HG03196 (cell line): ENCODE data around the gene ZNF777.
"Not testable (repeated sequence)": the region's sequence is repeated elsewhere in the genome, so short reads cannot be mapped to it uniquely, and the experiment has no call there.

ENCODE experiments used
- ATAC-seq: cut with Tn5 transposase; IDR thresholded peaks from one replicate; pipeline ENCODE4 v1.9.1; 2021; ENCODE audit not compliant: unreplicated experiment

Gene ZNF777

GRCh38 chr7:149420006-149420405 lies 40.9 kb downstream of the ZNF777 start:
- no peak for ATAC-seq

- ATAC-seq = no peak
Observed at GRCh38 chr7:149415391-149416071, 45.3 kb downstream of the ZNF777 start.

- no peak for ATAC-seq
Observed at GRCh38 chr7:149414745-149415390, 46.0 kb downstream of the ZNF777 start.

GRCh38 chr7:149414171-149414570 lies 46.7 kb downstream of the ZNF777 start:
- ATAC-seq = no peak

- not testable (repeated sequence) for ATAC-seq
Observed at GRCh38 chr7:149413083-149413482, 47.8 kb downstream of the ZNF777 start.

- ATAC-seq = no peak
Observed at GRCh38 chr7:149409895-149410294, 51.0 kb downstream of the ZNF777 start.

- no peak for ATAC-seq
Observed at GRCh38 chr7:149404825-149405224, 56.0 kb downstream of the ZNF777 start.

GRCh38 chr7:149404396-149404795 lies 56.5 kb downstream of the ZNF777 start:
- no peak for ATAC-seq

- no peak for ATAC-seq
Observed at GRCh38 chr7:149398195-149398820, 62.6 kb downstream of the ZNF777 start.

- no peak for ATAC-seq
Observed at GRCh38 chr7:149397470-149398043, 63.3 kb downstream of the ZNF777 start.

- ATAC-seq = not testable (repeated sequence)
Observed at GRCh38 chr7:149388550-149389335, 72.1 kb downstream of the ZNF777 start.

- ATAC-seq = not testable (repeated sequence)
Observed at GRCh38 chr7:149386514-149386913, 74.3 kb downstream of the ZNF777 start.

- no peak for ATAC-seq
Observed at GRCh38 chr7:149385195-149385950, 75.5 kb downstream of the ZNF777 start.
